Measurements from ENCODE around the gene G6PC3. TPM values are rescaled to one million over a fixed set of nuclear protein-coding genes. Genes with fewer than 3 reads are reported as not detected.

G6PC3 gene
- total and polyA plus RNA-seq, 9 donors, result 14.4 to 56.7 (median 37.1) TPM

GRCh38 chr17:44093231-44093900 lies 22.8 kb downstream of the G6PC3 start:
- Histone ChIP-seq H3K4me1 (ENCODE audit: insufficient read depth) (peaks cover 19% of the 10 kb centered on the region), H3K4me3 (no peak overlapping the region), H3K27me3 (no peaks in the 10 kb centered on the region), H3K9me3 (no peaks in the 10 kb centered on the region), H3K27ac (no peak overlapping the region), H3K36me3 (no peaks in the 10 kb centered on the region)
- intact Hi-C loops (cut with DNase I), result no loop called here
- DNase-seq, result no peak
- 85% methylated on average over 20 to 21 of the region's 21 CpGs for WGBS, 3 donors
- no peak for TF ChIP-seq EP300 (IDR thresholded peaks at IDR 0.05)
- TF ChIP-seq, protein P1, sequence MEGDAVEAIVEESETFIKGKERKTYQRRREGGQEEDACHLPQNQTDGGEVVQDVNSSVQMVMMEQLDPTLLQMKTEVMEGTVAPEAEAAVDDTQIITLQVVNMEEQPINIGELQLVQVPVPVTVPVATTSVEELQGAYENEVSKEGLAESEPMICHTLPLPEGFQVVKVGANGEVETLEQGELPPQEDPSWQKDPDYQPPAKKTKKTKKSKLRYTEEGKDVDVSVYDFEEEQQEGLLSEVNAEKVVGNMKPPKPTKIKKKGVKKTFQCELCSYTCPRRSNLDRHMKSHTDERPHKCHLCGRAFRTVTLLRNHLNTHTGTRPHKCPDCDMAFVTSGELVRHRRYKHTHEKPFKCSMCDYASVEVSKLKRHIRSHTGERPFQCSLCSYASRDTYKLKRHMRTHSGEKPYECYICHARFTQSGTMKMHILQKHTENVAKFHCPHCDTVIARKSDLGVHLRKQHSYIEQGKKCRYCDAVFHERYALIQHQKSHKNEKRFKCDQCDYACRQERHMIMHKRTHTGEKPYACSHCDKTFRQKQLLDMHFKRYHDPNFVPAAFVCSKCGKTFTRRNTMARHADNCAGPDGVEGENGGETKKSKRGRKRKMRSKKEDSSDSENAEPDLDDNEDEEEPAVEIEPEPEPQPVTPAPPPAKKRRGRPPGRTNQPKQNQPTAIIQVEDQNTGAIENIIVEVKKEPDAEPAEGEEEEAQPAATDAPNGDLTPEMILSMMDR (IDR thresholded peaks at IDR 0.05), result no peak
- TF ChIP-seq POLR2A (IDR thresholded peaks at IDR 0.05), result no peak

DNA sequence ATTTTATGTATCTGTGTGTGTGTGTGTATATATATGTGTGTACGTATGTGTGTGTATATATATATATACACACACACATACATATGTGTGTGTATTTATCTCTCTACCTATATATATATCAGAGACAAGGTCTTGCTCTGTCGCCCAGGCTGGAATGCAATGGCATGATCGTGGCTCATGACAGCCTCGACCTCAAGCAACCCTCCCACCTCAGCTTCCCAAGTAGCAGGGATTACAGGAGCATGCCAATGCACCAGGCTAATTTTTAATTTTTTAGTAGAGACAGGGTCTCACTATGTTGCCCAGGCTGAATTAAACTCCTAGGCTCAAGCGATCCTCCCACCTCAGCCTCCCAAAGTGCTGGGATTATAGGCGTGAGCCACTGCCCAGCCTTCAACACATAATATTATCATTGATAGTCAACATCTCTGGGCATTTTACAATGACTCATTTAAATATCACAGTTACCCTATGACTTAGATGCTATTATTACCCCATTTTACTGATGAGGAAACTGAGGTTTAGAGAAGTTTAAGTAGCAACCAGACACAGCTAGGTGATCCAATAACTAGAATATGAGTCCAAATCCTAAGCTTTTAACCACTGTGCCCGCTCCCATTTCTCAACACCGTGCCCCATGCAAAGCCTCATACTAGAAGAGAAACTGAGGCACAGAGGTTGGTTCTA lies 24.3 kb downstream of the G6PC3 start:
- peak overlapping the region in 1 of 2 donors; percentile 82 for H3K27ac ChIP-seq
- H3K36me3 ChIP-seq, result no peaks in the 10 kb centered on the region
- 77 to 82% (median 80%) methylated on average over 8 of the region's 8 CpGs for WGBS, 3 donors
- no peaks in the 10 kb centered on the region for H3K9me3 ChIP-seq
- no peak overlapping the region for H3K4me3 ChIP-seq
- H3K27me3 ChIP-seq, result no peaks in the 10 kb centered on the region
- TF ChIP-seq, protein P1 (IDR thresholded peaks at IDR 0.05), result no peak
- no peak for TF ChIP-seq EP300 (IDR thresholded peaks at IDR 0.05)
- TF ChIP-seq POLR2A (IDR thresholded peaks at IDR 0.05), result no peak
- no peak for DNase-seq
- intact Hi-C loops (cut with DNase I), result no loop called here
- peaks cover 19% of the 10 kb centered on the region for H3K4me1 ChIP-seq (ENCODE audit: insufficient read depth)

- H3K36me3 ChIP-seq, result no peaks in the 10 kb centered on the region
- H3K9me3 ChIP-seq, result no peaks in the 10 kb centered on the region
- TF ChIP-seq POLR2A (IDR thresholded peaks at IDR 0.05), result no peak
- TF ChIP-seq, protein P1 (IDR thresholded peaks at IDR 0.05), result no peak
- TF ChIP-seq EP300 (IDR thresholded peaks at IDR 0.05), result no peak
- H3K27ac ChIP-seq, result peak overlapping the region; percentile 64 to 82
- peaks cover 19% of the 10 kb centered on the region for H3K4me1 ChIP-seq (ENCODE audit: insufficient read depth)
- intact Hi-C loops (cut with DNase I), result no loop called here
- 0 to 2% (median 2%) methylated on average over 2 of the region's 2 CpGs for WGBS, 3 donors
- no peaks in the 10 kb centered on the region for H3K27me3 ChIP-seq
- DNase-seq, result no peak
- H3K4me3 ChIP-seq, result no peak overlapping the region
Measured at GRCh38 chr17:44095388-44095646, 24.8 kb downstream of the G6PC3 start.

GRCh38 chr17:44095647-44096496 lies 25.3 kb downstream of the G6PC3 start:
- Histone ChIP-seq H3K27ac (peak overlapping the region; percentile 64 to 82), H3K27me3 (no peaks in the 10 kb centered on the region), H3K4me1 (ENCODE audit: insufficient read depth) (peaks cover 19% of the 10 kb centered on the region), H3K36me3 (no peaks in the 10 kb centered on the region), H3K9me3 (no peaks in the 10 kb centered on the region), H3K4me3 (no peak overlapping the region)
- intact Hi-C loops (cut with DNase I), result no loop called here
- WGBS, 3 donors, result 1 to 9% (median 9%) methylated on average over 12 of the region's 12 CpGs
- TF ChIP-seq EP300 (IDR thresholded peaks at IDR 0.05), result no peak
- TF ChIP-seq, protein P1 (IDR thresholded peaks at IDR 0.05), result peak in 1 of 3 donors; percentile 16
- peak; percentile 73 to 80 (median 79) for DNase-seq

Measured in ovary (tissue), 9 donors.